NCI-H1694 (cell line): ENCODE results near the gene FCHSD2.
"Not testable (repeated sequence)": the region's sequence is repeated elsewhere in the genome, so short reads cannot be mapped to it uniquely, and the experiment has no call there.

Experiments used
- DNase-seq: peaks from one replicate; lab custom pipeline; 2025; lab: John Stamatoyannopoulos, UW

The FCHSD2 gene

GRCh38 chr11:72792437-72793021 lies 349.6 kb downstream of the FCHSD2 start:
- DNase-seq = no peak

GRCh38 chr11:72791228-72791627 lies 350.9 kb downstream of the FCHSD2 start:
- DNase-seq = not testable (repeated sequence)

DNA sequence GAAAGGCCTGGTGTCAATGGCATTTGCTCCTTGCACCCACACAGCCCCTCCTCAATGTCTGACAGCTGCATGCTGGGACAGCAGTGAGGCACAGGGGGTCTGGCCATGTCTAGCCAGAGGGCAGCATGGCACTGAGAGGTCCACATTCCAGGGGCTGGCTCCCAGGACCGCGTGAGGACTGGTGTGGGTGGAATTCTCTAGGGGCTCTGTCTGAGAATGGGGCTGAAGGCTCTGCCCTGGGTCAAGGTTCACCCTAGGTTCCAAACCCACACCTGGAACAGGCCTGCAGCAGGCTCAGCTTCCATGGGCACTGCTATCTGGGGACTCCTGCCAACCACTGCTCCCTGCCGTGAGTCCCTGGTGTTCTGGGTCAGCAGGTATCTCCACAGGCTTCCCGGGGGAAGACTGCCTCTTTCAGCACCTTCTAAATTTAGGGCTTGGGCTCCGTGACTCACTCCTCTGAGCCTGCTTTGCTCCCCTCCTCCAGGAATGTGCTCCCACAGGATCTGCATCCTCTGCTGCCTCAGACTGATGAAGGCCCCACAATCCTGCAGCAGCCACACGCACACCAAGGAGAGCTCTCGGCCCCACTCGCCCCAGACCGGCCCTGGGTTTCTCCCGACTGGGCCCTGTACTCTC lies 352.5 kb downstream of the FCHSD2 start:
- DNase-seq = no peak

GRCh38 chr11:72788241-72788640 lies 353.9 kb downstream of the FCHSD2 start:
- no peak for DNase-seq

GRCh38 chr11:72787216-72788104 lies 354.7 kb downstream of the FCHSD2 start:
- no peak for DNase-seq
